Heart right ventricle (tissue), 16 donors: ENCODE data around the gene SMG6. TPM values are rescaled to one million over a fixed set of nuclear protein-coding genes. Genes with fewer than 3 reads are reported as not detected.
A peak's percentile ranks its signal among the peaks of the same experiment; 100 is the strongest.
"Not testable (repeated sequence)": the region's sequence is repeated elsewhere in the genome, so short reads cannot be mapped to it uniquely, and the experiment has no call there.

Experiments used
- ATAC-seq, 8 donors: fragments of 200-7000 bp; cut with Tn5 transposase; one replicate each; pipeline ENCODE4 v1.9.1; 2020; ENCODE audit warnings: mild to moderate bottlenecking in 8 of 8, moderate library complexity in 8 of 8, moderate number of reproducible peaks in 1 of 8
- DNase-seq, 2 donors: peaks; one replicate each; pipeline ENCODE4 v3.0.0-alpha.2; 2020
- H3K27ac ChIP-seq, 10 donors: fragments of 200-600 bp; sonication (generic) in 2 of 10; one replicate each; pipeline versions ENCODE4 v1.5.0 to v1.8.0; 2020 to 2022; ENCODE audit warnings: mild to moderate bottlenecking in 3 of 10
- H3K27me3 ChIP-seq, 7 donors: fragments of 200-600 bp; one replicate each; pipeline ENCODE4 v1.8.0; 2021 to 2022; ENCODE audit warnings: mild to moderate bottlenecking in 2 of 7
- H3K36me3 ChIP-seq, 9 donors: fragments of 200-600 bp; sonication (generic) in 1 of 9; one replicate each; pipeline versions ENCODE4 v1.5.0 to v1.8.0; 2020 to 2022; ENCODE audit warnings: mild to moderate bottlenecking in 2 of 9
- H3K4me1 ChIP-seq, 9 donors: fragments of 200-600 bp; sonication (generic) in 1 of 9; one replicate each; pipeline versions ENCODE4 v1.5.0 to v1.8.0; 2020 to 2022; ENCODE audit warnings: mild to moderate bottlenecking in 4 of 9
- H3K4me3 ChIP-seq, 10 donors: fragments of 200-600 bp; sonication (generic) in 2 of 10; one replicate each; pipeline versions ENCODE4 v1.5.0 to v1.8.0; 2020 to 2022; ENCODE audit warnings: mild to moderate bottlenecking in 7 of 10, moderate library complexity in 2 of 10
- H3K9me3 ChIP-seq, 11 donors: fragments of 200-600 bp in 10 of 11; sonication (generic) in 2 of 11; one replicate each; pipeline versions ENCODE4 v1.5.0 to v1.8.0; 2013 to 2022; ENCODE audit warnings: mild to moderate bottlenecking in 2 of 11, control low read depth in 1 of 11, moderate library complexity in 1 of 11
- CTCF ChIP-seq, 9 donors: fragments of 200-600 bp; sonication (generic) in 2 of 9; IDR thresholded peaks; one replicate each; pipeline versions ENCODE4 v1.5.0 to v1.8.0; 2021 to 2022; ENCODE audit warnings: antibody characterized with exemption in 9 of 9, mild to moderate bottlenecking in 5 of 9, moderate library complexity in 1 of 9
- WGBS, 2 donors: extraction: QIAGEN DNeasy Blood & Tissue Kit; methylation state at CpG; one replicate each; pipeline ENCODE4 v1.1.7; 2013; ENCODE audit warnings: inconsistent platforms in 1 of 2; 5-methylcytosine and 5-hydroxymethylcytosine counted together
- intact Hi-C, 10 donors: fragments of 100-400 bp; cut with DNase I; formaldehyde crosslinking; loops; one replicate each; pipeline versions ENCODE4 v1.11.1 to v1.14.2; 2022
- polyA plus RNA-seq, 2 donors: library from polyadenylated mRNA; stranded (reverse); fragments of 200-250 nt; gene quantifications; one replicate each; pipeline ENCODE4 v1.2.3, GENCODE V29; 2013
- total RNA-seq, 10 donors: library from RNA; stranded (reverse); fragmentation: NEBNext Ultra II Directional in 3 of 10; extraction: Animal tissue kit (Norgen Biotek cat#: 25700) in 3 of 10; gene quantifications; one replicate each; pipeline versions ENCODE4 v1.2.1 to v1.2.4, GENCODE V29; 2021 to 2023
- donor health status: Arrhythmogenic right ventricular cardiomyopathy.
- donor health status: ischemic (EF 13 %, LVEDD 7.1; RV severe dilation, severe dysfunction).
- donor health status: healthy with polysubstance abuse.
- donor health status: DM: no; HTN: yes; CAD: no.
- donor health status: DM: no; HTN: no; CAD: no.
- donor health status: ischemic (EF 25% LVEDD 6.9; RV normal size, moderate dysfunction).
- donor health status: ischemic (EF 25% LVEDD 5.7; RV mildly dilated, moderate dysfunction).
- donor health status: healthy.
- donor health status: DM: yes; HTN: yes; CAD: no.
- donor health status: Ischemic cardiomyopathy.
- donor health status: ischemic (EF 35%, LVEDD 5.7; RV mildly dilated, moderate dysfunction).
- donor health status: nonischemic (EF 11% LVEDD 7.7; RV severe dilation, severe dysfunction).
- donor health status: DM: yes; HTN: yes; CAD: no.
- donor health status: PGD.
- donor health status: ischemic (EF 29% LVEDD 5.4; RV normal size, mild dysfunction).
- donor health status: nonischemic (EF 23%, LVEDD 6.1; RV moderate dilation, normal function).

SMG6 gene
- total and polyA plus RNA-seq, 12 donors = 13.6 to 28.1 (median 19.6) TPM

- intact Hi-C loops = no loop called here
- Histone ChIP-seq H3K4me3 (no peak overlapping the region), H3K9me3 (no peaks in the 10 kb centered on the region), H3K27me3 (peaks cover 0 to 13% (median 0%) of the 10 kb centered on the region in 7 donors), H3K4me1 (peaks cover 0 to 35% (median 12%) of the 10 kb centered on the region in 9 donors), H3K36me3 (no peaks in the 10 kb centered on the region), H3K27ac (no peak overlapping the region)
- DNase-seq (no peak), ATAC-seq (peak in 1 of 8 donors; percentile 8)
- TF ChIP-seq CTCF (IDR thresholded peaks at IDR 0.05) = no peak
- 74 to 81% methylated on average over 14 of the region's 14 CpGs for WGBS, 2 donors
Measured at GRCh38 chr17:2015314-2015713, 288.3 kb downstream of the SMG6 start.

GRCh38 chr17:2013994-2014317 is 289.6 kb downstream of the SMG6 start:
- peaks cover 0 to 6% (median 0%) of the 10 kb centered on the region in 7 donors for H3K27me3 ChIP-seq
- H3K36me3 ChIP-seq = no peaks in the 10 kb centered on the region
- no peak overlapping the region for H3K27ac ChIP-seq
- intact Hi-C loops = no loop called here
- 83 to 97% methylated on average over 1 of the region's 1 CpG for WGBS, 2 donors
- peak in 3 of 8 donors; percentile 16 to 49 (median 19) for ATAC-seq
- no peak for TF ChIP-seq CTCF (IDR thresholded peaks at IDR 0.05)
- H3K4me3 ChIP-seq = no peak overlapping the region
- H3K9me3 ChIP-seq = no peaks in the 10 kb centered on the region
- peaks cover 0 to 31% (median 12%) of the 10 kb centered on the region in 9 donors for H3K4me1 ChIP-seq
- no peak for DNase-seq

GRCh38 chr17:2013220-2013993 is 290.2 kb downstream of the SMG6 start:
- intact Hi-C loops, DNase-seq, H3K4me3 ChIP-seq, H3K27me3 ChIP-seq, H3K27ac ChIP-seq, H3K36me3 ChIP-seq, H3K9me3 ChIP-seq: not testable (repeated sequence)
- H3K4me1 ChIP-seq = peaks cover 0 to 31% (median 12%) of the 10 kb centered on the region in 9 donors
- ATAC-seq = peak in 1 of 8 donors; percentile 20
- 93 to 100% methylated on average over 6 of the region's 6 CpGs for WGBS, 2 donors

- peak overlapping the region in 3 of 10 donors; percentile 6 to 53 (median 41) for H3K27ac ChIP-seq
- H3K4me3 ChIP-seq = no peak overlapping the region
- TF ChIP-seq CTCF (IDR thresholded peaks at IDR 0.05) = no peak
Measured at GRCh38 chr17:2012499-2012898, 291.1 kb downstream of the SMG6 start.

More at GRCh38 chr17:2012499-2012898, 291.1 kb downstream of the SMG6 start:
- intact Hi-C loops = no loop called here
- H3K36me3 ChIP-seq = no peaks in the 10 kb centered on the region
- no peak for ATAC-seq
- no peaks in the 10 kb centered on the region for H3K9me3 ChIP-seq
- peaks cover 0 to 31% (median 12%) of the 10 kb centered on the region in 9 donors for H3K4me1 ChIP-seq
- no peak for DNase-seq
- WGBS, 2 donors = 94 to 96% methylated on average over 4 of the region's 4 CpGs
- peaks cover 0 to 4% (median 0%) of the 10 kb centered on the region in 7 donors for H3K27me3 ChIP-seq
